Sigmoid colon (tissue), 7 donors: ENCODE measurements around the gene FAM240B. TPM values are rescaled to one million over a fixed set of nuclear protein-coding genes. Genes with fewer than 3 reads are reported as not detected.

Experiments
- DNase-seq: peaks from one replicate; pipeline ENCODE4 v3.0.0-alpha.2; 2019
- H3K27ac ChIP-seq, 4 donors: fragments of 200-600 bp; sonication (generic); one replicate each; pipeline ENCODE4 v1.5.1; 2016 to 2019; ENCODE audit warnings: mild to moderate bottlenecking in 1 of 4
- H3K27me3 ChIP-seq, 3 donors: fragments of 200-600 bp; sonication (generic); one replicate each; pipeline ENCODE4 v1.5.1; 2019; ENCODE audit warnings: mild to moderate bottlenecking in 1 of 3
- H3K36me3 ChIP-seq, 4 donors: fragments of 200-600 bp; sonication (generic); one replicate each; pipeline ENCODE4 v1.5.1; 2016 to 2019
- H3K4me1 ChIP-seq, 4 donors: fragments of 200-600 bp; sonication (generic); one replicate each; pipeline ENCODE4 v1.5.1; 2017 to 2019
- H3K4me3 ChIP-seq, 4 donors: fragments of 200-600 bp; sonication (generic); one replicate each; pipeline ENCODE4 v1.5.1; 2017 to 2019; ENCODE audit warnings: mild to moderate bottlenecking in 2 of 4, moderate library complexity in 1 of 4
- H3K9me3 ChIP-seq, 4 donors: fragments of 200-600 bp in 3 of 4; sonication (generic) in 3 of 4; one replicate each; pipeline versions ENCODE4 v1.5.1 to v1.6.1; 2013 to 2019
- EP300 ChIP-seq, 4 donors: sonication (generic); formaldehyde crosslinking; IDR thresholded peaks; one replicate each; pipeline ENCODE4 v1.6.1; 2017; ENCODE audit warnings: antibody characterized with exemption in 4 of 4
- POLR2A ChIP-seq, 2 donors: fragments of 450-650 bp; IDR thresholded peaks; one replicate each; pipeline ENCODE4 v1.6.1; 2016; ENCODE audit warnings: antibody characterized with exemption in 2 of 2, mild to moderate bottlenecking in 2 of 2, moderate library complexity in 2 of 2
- POLR2AphosphoS5 ChIP-seq, 4 donors: sonication (generic); formaldehyde crosslinking; IDR thresholded peaks; one replicate each; pipeline ENCODE4 v1.6.1; 2017; ENCODE audit warnings: antibody characterized with exemption in 4 of 4
- WGBS, 2 donors: extraction: QIAGEN DNeasy Blood & Tissue Kit; methylation state at CpG; one replicate each; pipeline ENCODE4 v1.1.7; 2013; 5-methylcytosine and 5-hydroxymethylcytosine counted together
- intact Hi-C: fragments of 100-400 bp; cut with DNase I; formaldehyde crosslinking; loops from one replicate; pipeline ENCODE4 v1.15.1; 2023
- polyA plus RNA-seq, 3 donors: library from polyadenylated mRNA; stranded (reverse); fragments of 200-250 nt; gene quantifications; one replicate each; pipeline ENCODE4 v1.2.3, GENCODE V29; 2013
- total RNA-seq, 4 donors: library from RNA; depleted of rRNA; stranded (reverse); fragments of >200 nt; gene quantifications; one replicate each; pipeline ENCODE4 v1.1.0, GENCODE V29; 2016
- TF ChIP-seq, protein P1 (sequence below), 4 experiments: fragments of 450-650 bp in 3 of 4; fragments of 200-600 bp in 1 of 4; IDR thresholded peaks; one replicate each; pipeline ENCODE4 v1.5.1; 2016 to 2019; ENCODE audit warnings: antibody characterized with exemption in 4 of 4, mild to moderate bottlenecking in 3 of 4, moderate library complexity in 2 of 4
- donor health status: healthy with polysubstance abuse.
- donor health status: Bipolar disorder and iron deficiency.
- donor health status: healthy.

The FAM240B gene
- total and polyA plus RNA-seq, 7 donors = not detected

DNA sequence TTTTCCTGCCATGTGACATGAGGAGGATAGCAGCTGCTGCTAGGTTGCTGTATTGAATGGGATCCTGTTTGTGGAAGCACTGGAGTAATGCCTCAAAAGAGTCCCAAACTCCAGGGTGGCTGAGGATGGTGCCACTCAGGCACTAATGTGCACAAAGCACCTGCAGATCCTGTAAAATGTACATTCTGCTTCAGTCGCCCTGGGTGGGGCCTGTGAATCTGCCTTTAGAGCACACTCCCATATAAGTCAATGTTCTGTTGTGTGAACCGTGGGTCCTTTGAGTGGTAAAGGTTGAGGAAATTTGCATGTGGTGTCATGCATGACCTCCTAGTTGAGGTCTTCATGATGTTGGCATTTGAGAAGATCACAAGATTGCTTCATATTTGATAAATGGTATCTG lies 67.9 kb downstream of the FAM240B start:
- no peaks in the 10 kb centered on the region for H3K4me1 ChIP-seq
- no peaks in the 10 kb centered on the region for H3K27me3 ChIP-seq
- no peak overlapping the region for H3K4me3 ChIP-seq
- intact Hi-C loops = no loop called here
- no peak for DNase-seq
- no peak overlapping the region for H3K27ac ChIP-seq
- 26 to 59% methylated on average over 2 of the region's 2 CpGs for WGBS, 2 donors
- TF ChIP-seq POLR2AphosphoS5 (IDR thresholded peaks at IDR 0.05) (no peak), POLR2A (IDR thresholded peaks at IDR 0.05) (no peak), EP300 (IDR thresholded peaks at IDR 0.05) (no peak)
- TF ChIP-seq, protein P1, sequence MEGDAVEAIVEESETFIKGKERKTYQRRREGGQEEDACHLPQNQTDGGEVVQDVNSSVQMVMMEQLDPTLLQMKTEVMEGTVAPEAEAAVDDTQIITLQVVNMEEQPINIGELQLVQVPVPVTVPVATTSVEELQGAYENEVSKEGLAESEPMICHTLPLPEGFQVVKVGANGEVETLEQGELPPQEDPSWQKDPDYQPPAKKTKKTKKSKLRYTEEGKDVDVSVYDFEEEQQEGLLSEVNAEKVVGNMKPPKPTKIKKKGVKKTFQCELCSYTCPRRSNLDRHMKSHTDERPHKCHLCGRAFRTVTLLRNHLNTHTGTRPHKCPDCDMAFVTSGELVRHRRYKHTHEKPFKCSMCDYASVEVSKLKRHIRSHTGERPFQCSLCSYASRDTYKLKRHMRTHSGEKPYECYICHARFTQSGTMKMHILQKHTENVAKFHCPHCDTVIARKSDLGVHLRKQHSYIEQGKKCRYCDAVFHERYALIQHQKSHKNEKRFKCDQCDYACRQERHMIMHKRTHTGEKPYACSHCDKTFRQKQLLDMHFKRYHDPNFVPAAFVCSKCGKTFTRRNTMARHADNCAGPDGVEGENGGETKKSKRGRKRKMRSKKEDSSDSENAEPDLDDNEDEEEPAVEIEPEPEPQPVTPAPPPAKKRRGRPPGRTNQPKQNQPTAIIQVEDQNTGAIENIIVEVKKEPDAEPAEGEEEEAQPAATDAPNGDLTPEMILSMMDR (IDR thresholded peaks at IDR 0.05) = no peak
- H3K36me3 ChIP-seq = no peaks in the 10 kb centered on the region
- no peaks in the 10 kb centered on the region for H3K9me3 ChIP-seq

GRCh38 chr9:38651400-38652042 lies 68.4 kb downstream of the FAM240B start:
- Histone ChIP-seq H3K27me3 (no peaks in the 10 kb centered on the region), H3K4me3 (no peak overlapping the region), H3K4me1 (no peaks in the 10 kb centered on the region), H3K36me3 (no peaks in the 10 kb centered on the region), H3K9me3 (no peaks in the 10 kb centered on the region), H3K27ac (no peak overlapping the region)
- intact Hi-C loops = no loop called here
- DNase-seq = no peak
- TF ChIP-seq EP300 (IDR thresholded peaks at IDR 0.05) = no peak
- no peak for TF ChIP-seq POLR2AphosphoS5 (IDR thresholded peaks at IDR 0.05)
- no peak for TF ChIP-seq POLR2A (IDR thresholded peaks at IDR 0.05)
- TF ChIP-seq, protein P1 (IDR thresholded peaks at IDR 0.05) = no peak
- WGBS, 2 donors = 72 to 73% methylated on average over 8 of the region's 8 CpGs

- no peaks in the 10 kb centered on the region for H3K36me3 ChIP-seq
- 95% methylated on average over 8 of the region's 8 CpGs for WGBS, 2 donors
- TF ChIP-seq, protein P1 (IDR thresholded peaks at IDR 0.05) = no peak
- no peak for TF ChIP-seq POLR2AphosphoS5 (IDR thresholded peaks at IDR 0.05)
- TF ChIP-seq EP300 (IDR thresholded peaks at IDR 0.05) = no peak
- TF ChIP-seq POLR2A (IDR thresholded peaks at IDR 0.05) = no peak
These were observed 69.4 kb downstream of the FAM240B start for GRCh38 chr9:38650564-38650963.

GRCh38 chr9:38649731-38650363 lies 70.1 kb downstream of the FAM240B start:
- 92 to 93% methylated on average over 8 of the region's 8 CpGs for WGBS, 2 donors
- Histone ChIP-seq H3K4me1 (no peaks in the 10 kb centered on the region), H3K27me3 (no peaks in the 10 kb centered on the region), H3K4me3 (no peak overlapping the region), H3K9me3 (no peaks in the 10 kb centered on the region), H3K36me3 (no peaks in the 10 kb centered on the region), H3K27ac (no peak overlapping the region)
- TF ChIP-seq POLR2AphosphoS5 (IDR thresholded peaks at IDR 0.05) = no peak
- TF ChIP-seq EP300 (IDR thresholded peaks at IDR 0.05) = no peak
- TF ChIP-seq, protein P1 (IDR thresholded peaks at IDR 0.05) = no peak
- no peak for TF ChIP-seq POLR2A (IDR thresholded peaks at IDR 0.05)
- intact Hi-C loops = no loop called here
- no peak for DNase-seq

More at GRCh38 chr9:38650564-38650963, 69.4 kb downstream of the FAM240B start:
- DNase-seq = no peak
- Histone ChIP-seq H3K27me3 (no peaks in the 10 kb centered on the region), H3K4me3 (no peak overlapping the region), H3K9me3 (no peaks in the 10 kb centered on the region), H3K27ac (no peak overlapping the region), H3K4me1 (no peaks in the 10 kb centered on the region)
- intact Hi-C loops = no loop called here
